HUES6 (cell line): ENCODE results near the gene MAGI1.

ENCODE experiments used
- H3K27ac ChIP-seq: 2 replicates; pipeline ENCODE4 v1.7.0; 2013; ENCODE audit warnings: low read depth, mild to moderate bottlenecking, low read length, inconsistent platforms
- H3K27me3 ChIP-seq: 2 replicates; pipeline ENCODE4 v1.6.1; 2013; ENCODE audit warnings: low read length; ENCODE audit not compliant: control insufficient read depth, insufficient read depth
- H3K36me3 ChIP-seq: 2 replicates; pipeline ENCODE4 v1.6.1; 2013; ENCODE audit warnings: low read length; ENCODE audit not compliant: control insufficient read depth, insufficient read depth
- H3K4me1 ChIP-seq: 2 replicates; pipeline ENCODE4 v1.6.1; 2013; ENCODE audit warnings: low read length; ENCODE audit not compliant: control insufficient read depth, insufficient read depth
- H3K4me3 ChIP-seq: 2 replicates; pipeline ENCODE4 v1.5.1; 2013; ENCODE audit warnings: low read depth, low read length
- H3K9ac ChIP-seq: one replicate; pipeline ENCODE4 v1.6.1; 2013; ENCODE audit warnings: mild to moderate bottlenecking, low read length
- H3K9me3 ChIP-seq: 2 replicates; pipeline ENCODE4 v1.6.1; 2013; ENCODE audit warnings: low read depth, low read length; ENCODE audit not compliant: control insufficient read depth, insufficient read depth

MAGI1 gene

GRCh38 chr3:65944252-65944651 is 94.5 kb downstream of the MAGI1 start:
- H3K36me3 ChIP-seq = no peaks in the 10 kb centered on the region
- H3K4me1 ChIP-seq = peaks cover 53% of the 10 kb centered on the region
- no peak overlapping the region for H3K27ac ChIP-seq
- H3K9ac ChIP-seq = no peak overlapping the region
- H3K4me3 ChIP-seq = no peak overlapping the region
- no peaks in the 10 kb centered on the region for H3K9me3 ChIP-seq
- H3K27me3 ChIP-seq = no peaks in the 10 kb centered on the region

GRCh38 chr3:65939801-65940246 is 98.9 kb downstream of the MAGI1 start:
- no peaks in the 10 kb centered on the region for H3K36me3 ChIP-seq
- no peak overlapping the region for H3K27ac ChIP-seq
- H3K27me3 ChIP-seq = no peaks in the 10 kb centered on the region
- H3K9ac ChIP-seq = no peak overlapping the region
- H3K4me3 ChIP-seq = no peak overlapping the region
- peaks cover 37% of the 10 kb centered on the region for H3K4me1 ChIP-seq
- no peaks in the 10 kb centered on the region for H3K9me3 ChIP-seq

GRCh38 chr3:65939184-65939583 is 99.5 kb downstream of the MAGI1 start:
- peaks cover 37% of the 10 kb centered on the region for H3K4me1 ChIP-seq

DNA sequence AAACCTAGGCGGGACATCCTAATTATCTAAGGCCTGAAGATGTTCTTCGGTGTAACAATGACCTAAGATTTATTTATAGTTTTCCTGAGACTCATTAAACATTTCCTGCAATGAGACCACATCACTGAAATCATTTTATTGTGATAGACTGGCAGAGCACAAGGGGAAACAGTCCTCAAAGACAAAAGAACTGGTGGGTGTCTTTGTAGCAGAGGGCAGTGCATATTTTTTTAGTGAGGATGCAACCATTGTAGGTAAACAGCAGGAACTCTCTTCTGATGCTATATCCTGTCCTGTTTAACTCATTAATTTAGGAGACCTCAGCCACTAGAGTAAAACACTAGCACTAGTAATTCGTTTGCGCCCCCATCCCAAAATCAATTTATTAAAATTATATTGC is 100.0 kb downstream of the MAGI1 start:
- Histone ChIP-seq H3K4me1 (peaks cover 37% of the 10 kb centered on the region), H3K9ac (no peak overlapping the region), H3K27ac (no peak overlapping the region)

More at GRCh38 chr3:65939184-65939583, 99.5 kb downstream of the MAGI1 start:
- no peaks in the 10 kb centered on the region for H3K27me3 ChIP-seq
- H3K36me3 ChIP-seq = no peaks in the 10 kb centered on the region
- no peaks in the 10 kb centered on the region for H3K9me3 ChIP-seq
- H3K27ac ChIP-seq = no peak overlapping the region
- no peak overlapping the region for H3K4me3 ChIP-seq
- H3K9ac ChIP-seq = no peak overlapping the region

DNA sequence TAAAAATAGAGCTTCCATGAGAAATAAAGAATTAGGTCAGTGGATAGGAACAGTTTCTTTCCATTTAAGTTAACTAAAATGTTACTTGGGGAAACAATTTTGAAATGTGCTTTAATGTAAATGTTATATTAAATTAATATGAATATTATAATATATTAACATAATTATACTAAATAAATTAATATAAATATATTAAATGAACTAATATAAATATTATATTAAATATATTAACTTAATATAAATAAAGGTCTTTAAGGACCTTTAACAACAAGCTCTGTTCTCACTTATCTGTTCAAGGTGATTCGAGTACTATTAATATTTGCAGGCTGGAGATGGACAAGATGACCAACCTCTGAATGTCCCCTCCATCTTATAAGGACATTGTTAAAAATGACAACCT is 100.6 kb downstream of the MAGI1 start:
- Histone ChIP-seq H3K4me3 (no peak overlapping the region), H3K9me3 (peaks cover 4% of the 10 kb centered on the region), H3K9ac (no peak overlapping the region), H3K4me1 (peaks cover 37% of the 10 kb centered on the region), H3K27me3 (no peaks in the 10 kb centered on the region), H3K36me3 (no peaks in the 10 kb centered on the region), H3K27ac (no peak overlapping the region)

More for the DNA sequence above, 100.0 kb downstream of the MAGI1 start:
- Histone ChIP-seq H3K36me3 (no peaks in the 10 kb centered on the region), H3K27me3 (no peaks in the 10 kb centered on the region), H3K4me3 (no peak overlapping the region), H3K9me3 (no peaks in the 10 kb centered on the region)

GRCh38 chr3:65936908-65937638 is 101.6 kb downstream of the MAGI1 start:
- H3K27ac ChIP-seq = no peak overlapping the region
- H3K9ac ChIP-seq = no peak overlapping the region
- no peak overlapping the region for H3K4me3 ChIP-seq
- no peaks in the 10 kb centered on the region for H3K27me3 ChIP-seq
- H3K36me3 ChIP-seq = no peaks in the 10 kb centered on the region
- peaks cover 36% of the 10 kb centered on the region for H3K4me1 ChIP-seq
- peaks cover 10% of the 10 kb centered on the region for H3K9me3 ChIP-seq

GRCh38 chr3:65935724-65936123 is 103.0 kb downstream of the MAGI1 start:
- Histone ChIP-seq H3K27ac (no peak overlapping the region), H3K36me3 (no peaks in the 10 kb centered on the region), H3K9ac (no peak overlapping the region), H3K27me3 (no peaks in the 10 kb centered on the region), H3K4me1 (peaks cover 31% of the 10 kb centered on the region), H3K9me3 (peaks cover 10% of the 10 kb centered on the region), H3K4me3 (no peak overlapping the region)

GRCh38 chr3:65930648-65931047 is 108.1 kb downstream of the MAGI1 start:
- H3K27me3 ChIP-seq = no peaks in the 10 kb centered on the region
- H3K4me3 ChIP-seq = no peak overlapping the region
- H3K36me3 ChIP-seq = no peaks in the 10 kb centered on the region
- peaks cover 10% of the 10 kb centered on the region for H3K9me3 ChIP-seq
- H3K27ac ChIP-seq = no peak overlapping the region
- H3K9ac ChIP-seq = no peak overlapping the region
- H3K4me1 ChIP-seq = peaks cover 23% of the 10 kb centered on the region

DNA sequence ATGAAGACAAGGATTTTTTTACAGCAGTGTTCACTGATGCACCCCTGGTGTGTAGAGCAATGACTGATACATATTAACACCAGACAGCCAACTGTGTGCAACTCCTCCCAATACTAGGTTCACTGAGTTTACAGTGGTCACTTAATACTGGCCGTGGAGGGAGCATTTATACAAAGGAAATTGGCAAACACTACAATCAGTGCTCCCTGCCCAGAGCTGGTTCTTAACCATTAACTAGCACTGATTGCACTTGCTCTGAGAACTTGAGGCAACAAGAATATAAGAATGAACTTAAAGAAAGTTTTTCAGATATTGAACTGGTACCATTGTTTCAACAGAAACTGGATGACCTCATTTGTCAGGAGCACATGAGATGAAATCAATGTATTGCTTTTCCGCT is 110.6 kb downstream of the MAGI1 start:
- H3K4me3 ChIP-seq = no peak overlapping the region
- H3K9me3 ChIP-seq = peaks cover 5% of the 10 kb centered on the region
- peaks cover 37% of the 10 kb centered on the region for H3K4me1 ChIP-seq
- H3K27me3 ChIP-seq = no peaks in the 10 kb centered on the region
- no peak overlapping the region for H3K27ac ChIP-seq
- H3K36me3 ChIP-seq = no peaks in the 10 kb centered on the region
- no peak overlapping the region for H3K9ac ChIP-seq

DNA sequence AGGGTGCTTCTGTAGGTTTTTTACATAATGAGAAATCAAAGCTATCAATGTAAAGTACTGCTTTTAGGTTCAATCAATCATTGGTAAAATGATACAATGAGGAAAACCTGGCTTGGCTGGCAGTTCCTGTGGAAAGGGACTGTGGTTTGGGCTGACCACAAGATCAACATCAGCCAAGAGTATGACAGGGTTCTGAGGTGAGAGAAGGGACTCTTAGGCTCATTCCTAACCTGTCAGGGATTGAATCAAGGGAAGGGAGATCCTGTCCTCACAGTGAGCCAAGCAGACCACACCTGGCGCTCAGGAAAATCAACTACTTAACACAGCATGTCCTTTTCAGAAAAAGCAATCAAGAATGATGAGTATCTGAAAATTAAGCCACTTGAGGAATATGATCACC is 111.1 kb downstream of the MAGI1 start:
- H3K9me3 ChIP-seq = no peaks in the 10 kb centered on the region
- H3K36me3 ChIP-seq = no peaks in the 10 kb centered on the region
- no peaks in the 10 kb centered on the region for H3K27me3 ChIP-seq
- H3K4me3 ChIP-seq = no peak overlapping the region
- H3K27ac ChIP-seq = no peak overlapping the region
- no peak overlapping the region for H3K9ac ChIP-seq
- H3K4me1 ChIP-seq = peaks cover 37% of the 10 kb centered on the region

GRCh38 chr3:65925254-65925954 is 113.3 kb downstream of the MAGI1 start:
- Histone ChIP-seq H3K36me3 (no peaks in the 10 kb centered on the region), H3K4me1 (peaks cover 37% of the 10 kb centered on the region), H3K27ac (no peak overlapping the region), H3K9ac (no peak overlapping the region), H3K4me3 (no peak overlapping the region), H3K9me3 (no peaks in the 10 kb centered on the region), H3K27me3 (no peaks in the 10 kb centered on the region)
